Epithelial cell of esophagus (primary cell): ENCODE results near the gene IL11RA.

Source experiments
- DNase-seq: peaks from one replicate; pipeline ENCODE4 v3.0.0; 2010; ENCODE audit warnings: low read depth
- H3K4me3 ChIP-seq: 2 replicates; pipeline ENCODE4 v1.5.1; 2011; ENCODE audit warnings: mild to moderate bottlenecking, low read length, control low read depth
- CTCF ChIP-seq: IDR thresholded peaks from 2 replicates; pipeline ENCODE4 v1.5.1; 2011; ENCODE audit warnings: low read depth, mild to moderate bottlenecking, low read length, control low read depth, inconsistent platforms; ENCODE audit not compliant: insufficient read depth; ENCODE audit errors: missing control alignments

Gene IL11RA

GRCh38 chr9:34647651-34648050 is 4.3 kb upstream of the IL11RA start:
- no peak for TF ChIP-seq CTCF
- H3K4me3 ChIP-seq = peak overlapping the region; percentile 73
- no peak for DNase-seq

- no peak for TF ChIP-seq CTCF
- no peak for DNase-seq
- H3K4me3 ChIP-seq = no peak overlapping the region
Measured at GRCh38 chr9:34648673-34649072, 3.3 kb upstream of the IL11RA start.

GRCh38 chr9:34650816-34651215 is 1.2 kb upstream of the IL11RA start:
- TF ChIP-seq CTCF = no peak
- no peak for DNase-seq
- H3K4me3 ChIP-seq = no peak overlapping the region

- DNase-seq = no peak
- H3K4me3 ChIP-seq = no peak overlapping the region
- no peak for TF ChIP-seq CTCF
Measured at GRCh38 chr9:34651321-34651720, 664 bp upstream of the IL11RA start.

GRCh38 chr9:34652602-34653000 is 616 bp downstream of the IL11RA start:
- no peak for TF ChIP-seq CTCF
- no peak overlapping the region for H3K4me3 ChIP-seq
- DNase-seq = no peak

GRCh38 chr9:34653151-34654072 is 1.4 kb downstream of the IL11RA start:
- DNase-seq = no peak
- no peak overlapping the region for H3K4me3 ChIP-seq

More at GRCh38 chr9:34653151-34654072, 1.4 kb downstream of the IL11RA start:
- no peak for TF ChIP-seq CTCF
